Urothelium cell line (cell line): Measurements from ENCODE around the gene SH3RF3.
"Not testable (repeated sequence)": the region's sequence is repeated elsewhere in the genome, so short reads cannot be mapped to it uniquely, and the experiment has no call there.

Experiments used
- DNase-seq: peaks from one replicate; pipeline ENCODE4 v3.0.0; 2011; ENCODE audit warnings: low spot score, mixed read lengths
- FAIRE-seq: peaks from 2 replicates; lab custom pipeline; 2011; peaks lifted over from hg19 to GRCh38; lab: Jason Lieb, UNC

SH3RF3 gene

DNA sequence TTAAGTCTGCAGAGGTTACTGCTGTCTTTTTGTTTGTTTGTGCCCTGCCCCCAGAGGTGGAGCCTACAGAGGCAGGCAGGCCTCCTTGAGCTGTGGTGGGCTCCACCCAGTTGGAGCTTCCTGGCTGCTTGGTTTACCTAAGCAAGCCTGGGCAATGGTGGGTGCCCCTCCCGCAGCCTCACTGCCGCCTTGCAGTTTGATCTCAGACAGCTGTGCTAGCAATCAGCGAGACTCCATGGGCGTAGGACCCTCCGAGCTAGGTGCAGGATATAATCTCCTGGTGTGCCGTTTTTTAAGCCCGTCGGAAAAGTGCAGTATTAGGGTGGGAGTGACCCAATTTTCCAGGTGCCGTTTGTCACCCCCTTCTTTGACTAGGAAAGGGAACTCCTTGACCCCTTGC, 11.8 kb upstream of the SH3RF3 start:
- not testable (repeated sequence) for DNase-seq, FAIRE-seq

DNA sequence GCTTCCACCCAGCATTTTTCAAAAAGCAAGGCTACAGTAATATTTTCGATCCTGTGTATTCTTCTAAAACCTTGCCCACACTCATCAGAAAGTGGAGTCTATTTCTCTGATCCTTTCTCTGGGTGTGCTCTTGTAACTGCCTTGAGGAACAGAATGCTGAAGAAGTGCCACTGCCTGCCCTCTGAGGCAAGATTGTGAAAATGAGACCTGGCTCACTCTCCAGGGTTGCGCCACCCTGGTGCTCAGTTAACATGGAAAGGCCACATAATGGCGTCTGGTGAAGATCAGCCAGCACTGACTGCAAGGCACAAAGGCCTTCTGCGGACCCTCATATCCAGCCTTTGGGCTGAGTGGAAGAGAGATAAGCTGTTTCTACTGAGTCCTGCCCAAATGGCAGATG, 11.2 kb upstream of the SH3RF3 start:
- FAIRE-seq, result no peak

DNA sequence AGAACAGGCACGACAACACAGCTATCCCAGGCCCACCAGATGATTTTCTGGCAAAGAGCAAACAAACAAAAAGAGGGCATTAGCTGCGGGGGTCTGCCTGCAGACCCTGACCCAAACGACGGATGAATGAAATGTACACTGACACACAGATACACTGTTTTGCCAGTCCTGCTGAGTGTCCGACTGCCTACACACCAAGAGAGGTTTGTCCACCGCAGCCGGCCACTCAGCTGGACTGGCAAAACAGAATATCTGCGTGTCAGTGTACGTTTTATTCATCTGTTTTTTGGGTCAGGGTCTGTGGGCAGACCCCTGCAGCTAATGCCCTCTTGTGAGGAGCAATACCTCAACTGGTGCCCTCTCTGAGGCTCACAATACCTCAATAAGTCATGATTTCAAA, 10.7 kb upstream of the SH3RF3 start:
- DNase-seq (no peak), FAIRE-seq (no peak)

More for the DNA sequence above, 11.2 kb upstream of the SH3RF3 start:
- DNase-seq, result no peak

GRCh38 chr2:109120166-109120565, 8.8 kb upstream of the SH3RF3 start:
- FAIRE-seq, result no peak
- no peak for DNase-seq

DNA sequence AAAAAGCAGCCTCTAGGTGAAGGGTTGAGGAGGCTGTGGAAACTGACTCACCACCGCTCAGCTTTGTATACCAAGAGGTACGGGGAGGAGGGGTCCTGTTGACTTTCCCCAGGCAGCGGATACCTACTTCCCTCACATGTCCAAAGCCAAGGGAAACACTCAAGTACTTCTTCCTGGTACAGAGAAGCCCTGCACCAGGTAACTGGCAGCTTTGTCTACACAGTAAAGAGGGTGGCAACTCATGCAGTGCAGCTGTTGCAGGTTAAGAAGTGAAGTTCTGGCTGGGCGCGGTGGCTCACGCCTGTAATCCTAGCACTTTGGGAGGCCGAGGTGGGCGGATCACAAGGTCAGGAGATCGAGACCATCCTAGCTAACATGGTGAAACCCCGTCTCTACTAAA, 8.3 kb upstream of the SH3RF3 start:
- DNase-seq, FAIRE-seq: not testable (repeated sequence)

- FAIRE-seq (peak; percentile 69), DNase-seq (no peak)
Measured at GRCh38 chr2:109123586-109124201, 5.3 kb upstream of the SH3RF3 start.

DNA sequence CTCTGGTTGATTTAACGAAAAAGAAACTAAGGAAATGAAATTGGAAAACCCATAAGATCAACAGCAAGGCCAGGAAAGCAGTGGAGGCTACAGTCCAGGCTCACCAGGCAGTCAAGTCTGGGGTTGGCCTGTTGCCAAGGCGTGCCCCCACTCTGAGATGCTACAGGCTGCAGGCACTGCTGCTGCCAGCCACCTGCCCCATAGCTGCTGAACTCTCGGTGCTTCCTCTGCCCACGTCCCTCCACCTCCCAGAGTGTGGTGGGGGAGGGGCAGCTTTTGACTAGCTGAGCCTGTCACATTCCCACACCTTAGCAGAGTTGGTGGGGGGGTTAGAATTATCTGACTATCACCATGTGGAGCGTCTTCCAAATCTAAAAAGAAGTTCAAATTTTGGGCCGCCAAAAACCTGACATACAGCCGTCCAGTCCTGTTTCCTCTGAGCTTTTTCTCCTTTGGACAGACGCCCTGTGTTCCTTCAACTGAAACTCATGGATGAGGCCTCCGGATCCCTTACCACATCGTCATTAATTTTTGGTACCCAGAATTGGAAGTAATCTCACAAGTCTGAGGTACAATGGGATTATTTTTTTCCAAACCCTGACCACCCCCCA, 3.9 kb upstream of the SH3RF3 start:
- FAIRE-seq (peak; percentile 98), DNase-seq (peak; percentile 91)

DNA sequence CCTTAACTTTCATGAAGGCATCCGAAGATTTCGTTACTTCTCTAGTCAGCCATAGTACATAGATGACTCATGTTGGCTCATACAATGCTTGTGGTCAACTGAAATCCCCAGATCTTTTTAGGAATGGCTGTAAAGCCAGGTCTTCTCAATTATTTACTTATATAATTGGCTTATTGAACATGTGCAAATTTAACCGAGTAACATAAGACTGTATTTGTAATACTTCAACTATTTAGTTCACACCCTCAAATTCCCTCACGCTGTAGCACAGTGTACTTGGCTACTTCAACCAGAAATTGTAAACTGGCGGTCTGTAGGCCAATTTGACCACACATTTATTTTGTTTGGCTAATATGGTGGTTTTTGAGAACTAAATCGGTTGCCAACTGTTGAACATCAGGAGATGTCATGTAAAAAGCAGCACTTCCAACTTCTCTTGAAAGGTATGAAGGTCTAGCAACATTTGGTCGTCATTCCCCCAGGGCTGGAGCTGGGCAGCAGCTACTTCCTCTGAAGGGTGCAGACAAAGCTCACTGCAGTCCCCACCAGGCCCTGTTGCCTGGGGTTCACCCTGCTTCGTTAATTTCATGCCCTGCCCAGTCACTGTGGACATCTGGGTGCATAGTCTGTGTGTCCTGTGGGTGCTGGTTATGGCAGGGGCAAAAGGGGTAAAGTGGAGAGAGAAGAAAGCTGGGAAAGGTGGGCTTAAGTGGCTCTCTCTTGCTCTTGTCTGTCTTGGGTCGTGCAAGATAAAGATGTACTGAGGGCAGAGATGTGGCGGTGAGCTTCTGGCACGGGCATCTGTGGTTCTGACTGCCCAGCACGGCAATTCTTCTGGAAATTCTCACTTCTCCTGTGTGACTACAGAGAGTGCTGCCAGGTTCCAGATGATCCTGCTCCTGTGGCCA, 3.2 kb upstream of the SH3RF3 start:
- DNase-seq (peak; percentile 79), FAIRE-seq (no peak)

GRCh38 chr2:109126501-109126860, 2.5 kb upstream of the SH3RF3 start:
- DNase-seq (peak; percentile 86), FAIRE-seq (peak; percentile 97)

GRCh38 chr2:109127556-109127955, 1.4 kb upstream of the SH3RF3 start:
- DNase-seq (no peak), FAIRE-seq (no peak)

DNA sequence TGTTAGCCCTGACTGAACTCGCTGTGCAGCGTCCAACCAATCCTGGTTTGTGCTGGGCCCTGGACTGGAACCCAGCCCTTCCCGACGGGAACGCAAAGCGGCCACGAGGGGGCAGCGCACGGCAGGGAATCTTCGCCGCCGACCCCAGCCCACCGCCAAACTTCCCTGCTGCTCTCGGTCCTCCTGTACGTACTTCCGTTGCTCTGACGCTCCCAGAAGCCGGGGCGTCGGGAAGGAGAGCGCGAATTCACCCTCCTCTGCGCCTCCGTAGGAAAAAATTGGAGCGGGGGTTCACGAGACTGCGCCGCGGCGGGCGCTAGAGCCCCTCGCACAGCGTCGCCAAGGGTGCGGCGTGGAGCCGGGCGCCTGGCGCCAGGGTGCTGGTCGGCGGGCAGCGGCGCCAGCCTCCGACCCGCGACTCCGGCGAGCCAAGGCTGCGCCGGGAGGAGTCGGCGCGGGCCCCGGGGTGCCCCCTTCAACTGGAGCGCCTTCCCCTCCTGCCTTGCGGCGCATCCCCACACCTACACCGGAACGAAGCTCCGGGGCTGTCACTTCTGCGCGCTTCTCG, 873 bp upstream of the SH3RF3 start:
- FAIRE-seq (peak; percentile 65), DNase-seq (peak; percentile 94)

DNA sequence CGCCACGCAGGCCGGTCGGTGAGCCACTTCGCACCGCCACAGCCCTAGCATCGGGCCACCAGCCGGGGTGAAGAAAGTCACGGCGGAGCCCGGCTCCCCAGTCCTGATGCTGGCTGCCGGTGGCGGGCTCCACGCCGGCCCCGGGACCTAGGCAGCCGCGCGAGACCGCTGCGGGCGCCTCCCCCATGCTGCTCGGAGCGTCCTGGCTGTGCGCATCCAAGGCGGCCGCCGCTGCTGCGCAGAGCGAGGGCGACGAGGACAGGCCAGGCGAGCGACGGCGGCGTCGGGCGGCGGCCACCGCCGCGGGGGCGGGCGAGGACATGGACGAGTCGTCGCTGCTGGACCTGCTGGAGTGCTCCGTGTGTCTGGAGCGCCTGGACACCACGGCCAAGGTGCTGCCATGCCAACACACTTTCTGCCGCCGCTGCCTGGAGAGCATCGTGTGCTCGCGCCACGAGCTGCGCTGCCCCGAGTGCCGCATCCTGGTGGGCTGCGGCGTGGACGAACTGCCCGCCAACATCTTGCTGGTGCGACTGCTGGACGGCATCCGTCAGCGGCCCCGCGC, 433 bp downstream of the SH3RF3 start:
- FAIRE-seq (peak; percentile 89), DNase-seq (peak; percentile 64)

- DNase-seq (peak; percentile 50), FAIRE-seq (peak; percentile 55)
Measured at GRCh38 chr2:109129921-109130722, 1.1 kb downstream of the SH3RF3 start.

GRCh38 chr2:109130723-109130995, 1.7 kb downstream of the SH3RF3 start:
- DNase-seq (no peak), FAIRE-seq (no peak)

GRCh38 chr2:109131777-109132176, 2.8 kb downstream of the SH3RF3 start:
- DNase-seq (no peak), FAIRE-seq (peak; percentile 20)

DNA sequence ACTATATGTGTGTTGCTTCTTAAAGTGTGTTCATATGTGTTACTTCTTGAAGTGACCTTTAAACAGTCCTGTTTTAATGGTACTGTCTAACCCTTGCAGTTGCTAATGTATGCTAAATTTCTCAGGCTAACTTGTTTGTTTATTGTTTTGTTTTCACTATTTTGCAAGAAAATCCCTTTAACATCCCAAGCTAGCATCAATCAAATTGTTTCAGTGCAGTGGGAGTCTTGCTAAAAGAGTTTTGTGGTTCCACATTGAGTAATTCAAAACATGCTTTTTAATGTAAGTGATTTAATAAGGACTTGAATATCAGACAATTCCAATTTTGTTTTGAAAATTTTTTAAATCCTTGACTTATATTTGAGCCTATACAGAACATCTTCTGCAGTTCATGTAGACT, 3.6 kb downstream of the SH3RF3 start:
- DNase-seq, result no peak
- FAIRE-seq, result no peak

- FAIRE-seq (no peak), DNase-seq (no peak)
Measured at GRCh38 chr2:109133746-109134145, 4.7 kb downstream of the SH3RF3 start.

- FAIRE-seq, result no peak
Measured at GRCh38 chr2:109134741-109135358, 5.8 kb downstream of the SH3RF3 start.

DNA sequence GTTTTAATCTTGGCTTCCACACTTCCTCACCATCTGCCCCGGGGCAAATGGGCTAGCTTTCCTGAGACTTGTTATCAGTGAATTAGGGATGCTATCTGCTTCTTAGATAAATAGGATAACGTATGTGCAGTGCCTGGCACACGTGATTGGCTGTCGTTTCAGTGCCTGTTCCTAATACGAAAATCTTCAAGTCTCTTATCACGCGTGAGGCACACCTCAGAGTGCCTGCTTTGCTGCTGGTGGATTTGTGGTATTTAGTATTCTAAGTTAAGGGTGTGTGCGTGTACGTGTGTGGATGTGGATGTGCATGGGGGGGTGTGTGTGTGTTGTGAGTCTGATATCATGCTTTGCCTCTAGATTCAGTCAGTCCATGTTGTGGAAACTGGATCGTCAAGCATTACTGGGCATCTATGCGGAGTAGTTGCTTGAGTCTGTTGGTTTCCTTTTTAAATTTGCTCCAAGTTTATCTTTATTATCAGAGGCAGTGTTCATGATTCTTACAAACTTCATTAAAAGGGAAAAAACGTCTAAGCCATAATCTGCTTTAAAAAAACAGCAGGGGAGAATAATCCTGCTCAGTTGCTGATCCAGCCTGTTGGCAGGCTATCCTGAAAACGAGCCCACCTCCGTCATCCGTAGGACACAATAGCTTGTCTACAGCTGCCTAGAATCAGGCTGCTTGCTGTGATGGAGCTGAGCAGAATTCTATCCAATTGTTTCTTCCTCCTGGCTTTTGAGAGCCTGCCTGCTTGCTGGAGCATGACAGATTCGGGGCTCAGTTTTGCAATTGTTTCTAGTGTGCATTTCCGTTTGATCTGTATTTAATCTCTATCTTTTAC, 6.6 kb downstream of the SH3RF3 start:
- FAIRE-seq (no peak), DNase-seq (no peak)

More at GRCh38 chr2:109134741-109135358, 5.8 kb downstream of the SH3RF3 start:
- no peak for DNase-seq
